ENCODE results near the gene NPR1. TPM values are rescaled to one million over a fixed set of nuclear protein-coding genes. Genes with fewer than 3 reads are reported as not detected.

Gene NPR1
- total RNA-seq, 1 experiment from 2014 or later = 10.7 TPM

Other genes with a start within 250 kb of the NPR1 start
- gene S100A7, start 218.0 kb upstream of the NPR1 start, total RNA-seq (2014; rRNA removed; shearing (Covaris generic)) = not detected in 2 replicates
- gene S100A6, start 142.7 kb upstream of the NPR1 start, total RNA-seq (2014; rRNA removed; shearing (Covaris generic)) = 1.3 and 1.4 TPM in 2 replicates
- gene S100A5, start 137.8 kb upstream of the NPR1 start, total RNA-seq (2014; rRNA removed; shearing (Covaris generic)) = not detected in 2 replicates
- gene S100A4, start 132.9 kb upstream of the NPR1 start, total RNA-seq (2014; rRNA removed; shearing (Covaris generic)) = 17.3 and 18.0 TPM in 2 replicates
- 0.30 and 0.31 TPM in 2 replicates for gene S100A3, start 129.4 kb upstream of the NPR1 start, total RNA-seq (2014; rRNA removed; shearing (Covaris generic))
- 0.94 TPM in 1 of 2 replicates, not detected in the other for gene S100A2, start 112.8 kb upstream of the NPR1 start, total RNA-seq (2014; rRNA removed; shearing (Covaris generic))
- gene S100A16, start 65.6 kb upstream of the NPR1 start, total RNA-seq (2014; rRNA removed; shearing (Covaris generic)) = 34.5 and 89.0 TPM in 2 replicates
- gene S100A14, start 62.4 kb upstream of the NPR1 start, total RNA-seq (2014; rRNA removed; shearing (Covaris generic)) = 1.8 and 2.0 TPM in 2 replicates
- gene S100A13, start 51.2 kb upstream of the NPR1 start, total RNA-seq (2014; rRNA removed; shearing (Covaris generic)) = 80.8 and 93.2 TPM in 2 replicates
- 0.63 and 0.80 TPM in 2 replicates for gene S100A1, start 50.3 kb upstream of the NPR1 start, total RNA-seq (2014; rRNA removed; shearing (Covaris generic))
- 63.8 and 67.0 TPM in 2 replicates for gene CHTOP, start 44.6 kb upstream of the NPR1 start, total RNA-seq (2014; rRNA removed; shearing (Covaris generic))
- gene SNAPIN, start 20.0 kb upstream of the NPR1 start, total RNA-seq (2014; rRNA removed; shearing (Covaris generic)) = 48.3 and 48.5 TPM in 2 replicates
- 624 and 716 TPM in 2 replicates for gene ILF2, start 7.7 kb upstream of the NPR1 start, total RNA-seq (2014; rRNA removed; shearing (Covaris generic))
- gene INTS3, start 49.4 kb downstream of the NPR1 start, total RNA-seq (2014; rRNA removed; shearing (Covaris generic)) = 58.3 and 66.6 TPM in 2 replicates
- gene SLC27A3, start 96.7 kb downstream of the NPR1 start, total RNA-seq (2014; rRNA removed; shearing (Covaris generic)) = 44.7 and 48.9 TPM in 2 replicates
- 8.9 and 10.9 TPM in 2 replicates for gene GATAD2B, start 244.3 kb downstream of the NPR1 start, total RNA-seq (2014; rRNA removed; shearing (Covaris generic))